Panc1 (cell line): ENCODE data around the gene PPP1R1B. TPM values are rescaled to one million over a fixed set of nuclear protein-coding genes. Genes with fewer than 3 reads are reported as not detected.

Experiments used
- ATAC-seq: fragments of 200-7000 bp; cut with Tn5 transposase; 2 replicates; pipeline ENCODE4 v1.9.1; 2020; ENCODE audit warnings: mild to moderate bottlenecking, moderate library complexity
- BruUV-seq: library from RNA; stranded (reverse); fragments of 400-500 nt; replicated peaks from 2 replicates; lab custom pipeline; 2021; lab: Mats Ljungman, UMichigan
- CTCF ChIA-PET: fragments of 300-600 bp; sonication (Branson Sonifier 250); formaldehyde crosslinking; loops from one replicate; lab custom pipeline; 2022; ENCODE audit warnings: antibody characterized with exemption; lab: Charles Lee
- POLR2A ChIA-PET: fragments of 300-600 bp; sonication (Branson Sonifier 250); formaldehyde crosslinking; loops from one replicate; lab custom pipeline; 2022; ENCODE audit warnings: antibody characterized with exemption; lab: Charles Lee
- DNase-seq: peaks from one replicate; pipeline ENCODE4 v3.0.0-alpha.2; 2010; ENCODE audit warnings: low read depth, low spot score
- H3K27ac ChIP-seq: 2 replicates; pipeline ENCODE4 v1.5.1; 2011; ENCODE audit warnings: mild to moderate bottlenecking, low read length, inconsistent platforms
- H3K27me3 ChIP-seq: fragments of 200-500 bp; sonication (Bioruptor generic); 2 replicates; pipeline ENCODE4 v1.6.0; 2014; ENCODE audit warnings: low read length, inconsistent platforms; ENCODE audit not compliant: control insufficient read depth, insufficient read depth
- H3K36me3 ChIP-seq: fragments of 200-500 bp; sonication (Bioruptor generic); 2 replicates; pipeline ENCODE4 v1.5.1; 2014; ENCODE audit warnings: inconsistent platforms, mild to moderate bottlenecking, low read length, moderate library complexity; ENCODE audit not compliant: control insufficient read depth, insufficient read depth
- H3K4me1 ChIP-seq: 2 replicates; pipeline ENCODE4 v1.5.1; 2011; ENCODE audit warnings: inconsistent platforms, mild to moderate bottlenecking, low read length, moderate library complexity; ENCODE audit not compliant: control insufficient read depth, insufficient read depth
- H3K4me3 ChIP-seq, 2 experiments: 2 replicates each; pipeline ENCODE4 v1.5.1; 2011 to 2012; ENCODE audit warnings: low read depth in 2 of 2, low read length in 2 of 2, mild to moderate bottlenecking in 2 of 2, inconsistent platforms in 1 of 2, moderate library complexity in 1 of 2
- H3K9me3 ChIP-seq: fragments of 200-500 bp; sonication (Bioruptor generic); 2 replicates; pipeline ENCODE4 v1.5.1; 2014; ENCODE audit warnings: low read depth, mild to moderate bottlenecking, inconsistent platforms, low read length, moderate library complexity; ENCODE audit not compliant: control insufficient read depth, insufficient read depth
- CTCF ChIP-seq: fragments of 450-650 bp; IDR thresholded peaks from 2 replicates; pipeline ENCODE4 v1.5.1; 2017; ENCODE audit warnings: mild to moderate bottlenecking
- POLR2AphosphoS5 ChIP-seq: IDR thresholded peaks from 2 replicates; pipeline ENCODE4 v1.6.1; 2012; ENCODE audit warnings: mild to moderate bottlenecking, low read depth, low read length, moderate library complexity
- REST ChIP-seq, 2 experiments: IDR thresholded peaks; 2 replicates each; pipeline ENCODE4 v1.6.1; 2011 to 2012; ENCODE audit warnings: low read depth in 2 of 2, control low read depth in 1 of 2, low read length in 1 of 2, mild to moderate bottlenecking in 1 of 2, moderate library complexity in 1 of 2; ENCODE audit not compliant: insufficient read depth in 1 of 2
- SIN3A ChIP-seq: IDR thresholded peaks from 2 replicates; pipeline ENCODE4 v1.6.1; 2012; ENCODE audit warnings: low read depth, mild to moderate bottlenecking, low read length, moderate library complexity, borderline replicate concordance; ENCODE audit not compliant: insufficient read depth
- TCF7L2 ChIP-seq: IDR thresholded peaks from 2 replicates; pipeline ENCODE4 v1.6.1; 2011; ENCODE audit warnings: mild to moderate bottlenecking, low read depth, low read length, inconsistent platforms
- in situ Hi-C: cut with HindIII; loops from 2 replicates; pipeline ENCODE4 v1.10.0; 2016; ENCODE audit warnings: low sequenced_read_pairs, low pct_unique_long_range_greater_than_20kb
- intact Hi-C: fragments of 100-400 bp; cut with micrococcal nuclease; formaldehyde crosslinking; loops from one replicate; pipeline ENCODE4 v1.10.0; 2022; ENCODE audit not compliant: unreplicated experiment
- total RNA-seq: library from RNA; stranded (reverse); gene quantifications from one replicate; pipeline ENCODE4 v1.2.1, GENCODE V29; 2021; ENCODE audit not compliant: unreplicated experiment

The PPP1R1B gene
- total RNA-seq, 1 experiment from 2014 or later, result 45.7 TPM

GRCh38 chr17:39595294-39595693, 31.5 kb upstream of the PPP1R1B start:
- Histone ChIP-seq H3K4me1 (peaks cover 12% of the 10 kb centered on the region; the same call in 1 of the 2 replicates), H3K9me3 (no peaks in the 10 kb centered on the region), H3K36me3 (no peaks in the 10 kb centered on the region), H3K4me3 (no peak overlapping the region), H3K27ac (no peak overlapping the region), H3K27me3 (peaks cover 14% of the 10 kb centered on the region; the same call in 1 of the 2 replicates)
- in situ Hi-C loops (no loop called here), intact Hi-C loops (no loop called here)
- TF ChIP-seq TCF7L2 (no peak), REST (IDR thresholded peaks at IDR 0.05; ENCODE audit: insufficient read depth in 1 of 2, low read depth in 2 of 2, low read length in 1 of 2) (no peak), CTCF (no peak), POLR2AphosphoS5 (no peak), SIN3A (no peak)
- no TSS peak for BruUV-seq
- ATAC-seq (no peak), DNase-seq (no peak)
- POLR2A ChIA-PET, result interaction anchor here (0.6 kb wide), 1 partner anchor 11 kb away, joined by 3 read pairs; no protein-coding TSS in a partner anchor
- CTCF ChIA-PET, result no interaction called here

GRCh38 chr17:39595928-39596510, 30.7 kb upstream of the PPP1R1B start:
- H3K36me3 ChIP-seq, result no peaks in the 10 kb centered on the region
- no peaks in the 10 kb centered on the region for H3K9me3 ChIP-seq
- DNase-seq (no peak), ATAC-seq (no peak)
- H3K4me3 ChIP-seq, result no peak overlapping the region
- TF ChIP-seq POLR2AphosphoS5 (no peak), REST (IDR thresholded peaks at IDR 0.05; ENCODE audit: insufficient read depth in 1 of 2, low read depth in 2 of 2, low read length in 1 of 2) (no peak), SIN3A (no peak), TCF7L2 (no peak), CTCF (no peak)
- BruUV-seq, result no TSS peak
- intact Hi-C loops (no loop called here), in situ Hi-C loops (no loop called here)
- peaks cover 14% of the 10 kb centered on the region; the same call in 1 of the 2 replicates for H3K27me3 ChIP-seq
- H3K4me1 ChIP-seq, result peaks cover 12% of the 10 kb centered on the region; the same call in 1 of the 2 replicates
- POLR2A ChIA-PET, result no interaction called here
- no peak overlapping the region for H3K27ac ChIP-seq
- CTCF ChIA-PET, result no interaction called here
